ENCODE data around the gene S1PR3. TPM values are rescaled to one million over a fixed set of nuclear protein-coding genes. Genes with fewer than 3 reads are reported as not detected.

Gene S1PR3
- total RNA-seq, 1 experiment from 2014 or later: 42.9 TPM

- TF ChIP-seq EZH2 (IDR thresholded peaks at IDR 0.05; ENCODE audit: borderline replicate concordance, low read depth, low read length, poor library complexity, severe bottlenecking): no peak
- no peak for TF ChIP-seq CTCF (conservative IDR thresholded peaks at IDR 0.05; ENCODE audit: low read depth, low read length)
- peaks cover 10% of the 10 kb centered on the region for H3K9me3 ChIP-seq (ENCODE audit: low read depth, low read length, poor library complexity, severe bottlenecking)
- POLR2A ChIA-PET (ENCODE audit: low non-redundant PET): interaction anchor here (0.5 kb wide), 1 partner anchor 455 kb away, joined by 3 read pairs; no protein-coding TSS in a partner anchor
- intact Hi-C loops (cut with micrococcal nuclease; ENCODE audit: unreplicated experiment): no loop called here
- H3K4me1 ChIP-seq (ENCODE audit: insufficient read depth, low read length, poor library complexity, severe bottlenecking): no peaks in the 10 kb centered on the region
- DNase-seq (ENCODE audit: low spot score): no peak
- H3K27me3 ChIP-seq (replicated peaks; ENCODE audit: insufficient read depth, low read depth, low read length, poor library complexity): no peaks in the 10 kb centered on the region
- no peak overlapping the region for H3K4me3 ChIP-seq (ENCODE audit: low read depth, low read length, poor library complexity, severe bottlenecking)
- no peak overlapping the region for H3K27ac ChIP-seq (ENCODE audit: low read depth, low read length, poor library complexity, severe bottlenecking)
- no TSS peak for BruUV-seq (replicated peaks)
- H3K36me3 ChIP-seq (ENCODE audit: insufficient read depth, low read length, poor library complexity, severe bottlenecking): no peaks in the 10 kb centered on the region
- CTCF ChIA-PET: no interaction called here
Observed at GRCh38 chr9:89026876-89027275, 35.6 kb downstream of the S1PR3 start.

- no peak overlapping the region for H3K4me3 ChIP-seq (ENCODE audit: low read depth, low read length, poor library complexity, severe bottlenecking)
- intact Hi-C loops (cut with micrococcal nuclease; ENCODE audit: unreplicated experiment): no loop called here
- no peaks in the 10 kb centered on the region for H3K27me3 ChIP-seq (replicated peaks; ENCODE audit: insufficient read depth, low read depth, low read length, poor library complexity)
- H3K36me3 ChIP-seq (ENCODE audit: insufficient read depth, low read length, poor library complexity, severe bottlenecking): no peaks in the 10 kb centered on the region
- BruUV-seq (replicated peaks): no TSS peak
- H3K27ac ChIP-seq (ENCODE audit: low read depth, low read length, poor library complexity, severe bottlenecking): no peak overlapping the region
- no peak for DNase-seq (ENCODE audit: low spot score)
- ChIA-PET CTCF (no interaction called here), POLR2A (ENCODE audit: low non-redundant PET) (no interaction called here)
- no peak for TF ChIP-seq CTCF (conservative IDR thresholded peaks at IDR 0.05; ENCODE audit: low read depth, low read length)
- TF ChIP-seq EZH2 (IDR thresholded peaks at IDR 0.05; ENCODE audit: borderline replicate concordance, low read depth, low read length, poor library complexity, severe bottlenecking): no peak
- H3K9me3 ChIP-seq (ENCODE audit: low read depth, low read length, poor library complexity, severe bottlenecking): peaks cover 10% of the 10 kb centered on the region
- H3K4me1 ChIP-seq (ENCODE audit: insufficient read depth, low read length, poor library complexity, severe bottlenecking): no peaks in the 10 kb centered on the region
Observed at GRCh38 chr9:89029788-89030187, 38.5 kb downstream of the S1PR3 start.

- no peaks in the 10 kb centered on the region for H3K36me3 ChIP-seq (ENCODE audit: insufficient read depth, low read length, poor library complexity, severe bottlenecking)
- intact Hi-C loops (cut with micrococcal nuclease; ENCODE audit: unreplicated experiment): no loop called here
- TF ChIP-seq EZH2 (IDR thresholded peaks at IDR 0.05; ENCODE audit: borderline replicate concordance, low read depth, low read length, poor library complexity, severe bottlenecking) (no peak), CTCF (conservative IDR thresholded peaks at IDR 0.05; ENCODE audit: low read depth, low read length) (no peak)
- H3K27me3 ChIP-seq (replicated peaks; ENCODE audit: insufficient read depth, low read depth, low read length, poor library complexity): no peaks in the 10 kb centered on the region
- H3K9me3 ChIP-seq (ENCODE audit: low read depth, low read length, poor library complexity, severe bottlenecking): peaks cover 10% of the 10 kb centered on the region
- ChIA-PET CTCF (no interaction called here), POLR2A (ENCODE audit: low non-redundant PET) (no interaction called here)
- no peaks in the 10 kb centered on the region for H3K4me1 ChIP-seq (ENCODE audit: insufficient read depth, low read length, poor library complexity, severe bottlenecking)
- no TSS peak for BruUV-seq (replicated peaks)
- DNase-seq (ENCODE audit: low spot score): no peak
- no peak overlapping the region for H3K27ac ChIP-seq (ENCODE audit: low read depth, low read length, poor library complexity, severe bottlenecking)
- H3K4me3 ChIP-seq (ENCODE audit: low read depth, low read length, poor library complexity, severe bottlenecking): no peak overlapping the region
Observed at GRCh38 chr9:89032173-89032572, 40.9 kb downstream of the S1PR3 start.
